ENCODE measurements around the gene TBC1D17.
A peak's percentile ranks its signal among the peaks of the same experiment; 100 is the strongest.

The TBC1D17 gene

DNA sequence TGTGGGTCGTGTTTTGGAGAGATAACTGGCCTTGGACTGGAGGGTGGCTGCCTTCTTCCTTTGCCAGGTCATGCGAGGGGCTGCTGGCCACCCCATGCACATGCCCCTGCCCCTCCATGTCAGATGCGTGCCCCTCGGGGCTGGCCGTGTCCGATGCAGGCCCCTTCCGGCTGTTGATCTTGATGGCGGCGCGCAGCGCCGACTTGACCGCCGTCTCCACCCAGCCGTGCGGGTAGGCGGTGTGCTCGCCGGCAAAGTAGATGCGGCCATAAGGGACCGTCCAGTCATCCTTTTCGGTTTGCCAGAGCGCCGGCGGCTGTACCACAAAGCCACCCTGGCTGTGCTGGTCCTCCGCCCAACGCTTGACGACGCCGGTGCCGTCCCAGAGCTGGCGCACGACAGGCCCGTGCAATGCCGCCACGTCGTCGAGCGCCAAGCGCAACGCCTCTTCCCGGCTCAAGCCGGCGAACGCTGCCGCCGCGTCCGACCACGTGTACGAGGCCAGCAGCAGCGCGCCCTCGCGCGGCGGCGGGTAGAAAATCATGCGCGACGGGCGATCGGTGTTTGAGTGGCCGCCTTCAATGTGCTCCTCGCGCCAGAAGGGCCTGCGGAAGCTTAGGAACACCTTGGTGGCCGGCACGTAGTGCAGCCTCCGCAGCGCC is 12.3 kb downstream of the TBC1D17 start:
- H3K79me2 ChIP-seq (ENCODE audit: low read length) = peaks cover 23% of the 10 kb centered on the region
- no peaks in the 10 kb centered on the region for H3K9me3 ChIP-seq (ENCODE audit: insufficient read depth, low read length)
- H3K36me3 ChIP-seq (replicated peaks; ENCODE audit: low read depth, low read length) = peaks cover 58% of the 10 kb centered on the region
- peaks cover 69% of the 10 kb centered on the region for H3K4me1 ChIP-seq (ENCODE audit: low read length)
- no peaks in the 10 kb centered on the region for H3K27me3 ChIP-seq (ENCODE audit: low read depth, low read length)
- H3K27ac ChIP-seq (ENCODE audit: low read length) = peak overlapping the region; percentile 78
- peaks cover 41% of the 10 kb centered on the region for H4K20me1 ChIP-seq (ENCODE audit: insufficient read depth, low read length)
- H2AFZ ChIP-seq (ENCODE audit: low read depth, low read length) = no peak overlapping the region
- H3K4me3 ChIP-seq (ENCODE audit: low read length) = no peak overlapping the region; the same call in 1 of the 2 replicates
- TF ChIP-seq, protein P1, sequence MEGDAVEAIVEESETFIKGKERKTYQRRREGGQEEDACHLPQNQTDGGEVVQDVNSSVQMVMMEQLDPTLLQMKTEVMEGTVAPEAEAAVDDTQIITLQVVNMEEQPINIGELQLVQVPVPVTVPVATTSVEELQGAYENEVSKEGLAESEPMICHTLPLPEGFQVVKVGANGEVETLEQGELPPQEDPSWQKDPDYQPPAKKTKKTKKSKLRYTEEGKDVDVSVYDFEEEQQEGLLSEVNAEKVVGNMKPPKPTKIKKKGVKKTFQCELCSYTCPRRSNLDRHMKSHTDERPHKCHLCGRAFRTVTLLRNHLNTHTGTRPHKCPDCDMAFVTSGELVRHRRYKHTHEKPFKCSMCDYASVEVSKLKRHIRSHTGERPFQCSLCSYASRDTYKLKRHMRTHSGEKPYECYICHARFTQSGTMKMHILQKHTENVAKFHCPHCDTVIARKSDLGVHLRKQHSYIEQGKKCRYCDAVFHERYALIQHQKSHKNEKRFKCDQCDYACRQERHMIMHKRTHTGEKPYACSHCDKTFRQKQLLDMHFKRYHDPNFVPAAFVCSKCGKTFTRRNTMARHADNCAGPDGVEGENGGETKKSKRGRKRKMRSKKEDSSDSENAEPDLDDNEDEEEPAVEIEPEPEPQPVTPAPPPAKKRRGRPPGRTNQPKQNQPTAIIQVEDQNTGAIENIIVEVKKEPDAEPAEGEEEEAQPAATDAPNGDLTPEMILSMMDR (IDR thresholded peaks at IDR 0.05; ENCODE audit: low read depth, low read length) = no peak
- TF ChIP-seq EZH2phosphoT487 (IDR thresholded peaks at IDR 0.05; ENCODE audit: low read depth) = no peak
- H3K4me2 ChIP-seq (ENCODE audit: low read length) = peak overlapping the region; percentile 56
- H3K9ac ChIP-seq (ENCODE audit: low read length) = no peak overlapping the region

DNA sequence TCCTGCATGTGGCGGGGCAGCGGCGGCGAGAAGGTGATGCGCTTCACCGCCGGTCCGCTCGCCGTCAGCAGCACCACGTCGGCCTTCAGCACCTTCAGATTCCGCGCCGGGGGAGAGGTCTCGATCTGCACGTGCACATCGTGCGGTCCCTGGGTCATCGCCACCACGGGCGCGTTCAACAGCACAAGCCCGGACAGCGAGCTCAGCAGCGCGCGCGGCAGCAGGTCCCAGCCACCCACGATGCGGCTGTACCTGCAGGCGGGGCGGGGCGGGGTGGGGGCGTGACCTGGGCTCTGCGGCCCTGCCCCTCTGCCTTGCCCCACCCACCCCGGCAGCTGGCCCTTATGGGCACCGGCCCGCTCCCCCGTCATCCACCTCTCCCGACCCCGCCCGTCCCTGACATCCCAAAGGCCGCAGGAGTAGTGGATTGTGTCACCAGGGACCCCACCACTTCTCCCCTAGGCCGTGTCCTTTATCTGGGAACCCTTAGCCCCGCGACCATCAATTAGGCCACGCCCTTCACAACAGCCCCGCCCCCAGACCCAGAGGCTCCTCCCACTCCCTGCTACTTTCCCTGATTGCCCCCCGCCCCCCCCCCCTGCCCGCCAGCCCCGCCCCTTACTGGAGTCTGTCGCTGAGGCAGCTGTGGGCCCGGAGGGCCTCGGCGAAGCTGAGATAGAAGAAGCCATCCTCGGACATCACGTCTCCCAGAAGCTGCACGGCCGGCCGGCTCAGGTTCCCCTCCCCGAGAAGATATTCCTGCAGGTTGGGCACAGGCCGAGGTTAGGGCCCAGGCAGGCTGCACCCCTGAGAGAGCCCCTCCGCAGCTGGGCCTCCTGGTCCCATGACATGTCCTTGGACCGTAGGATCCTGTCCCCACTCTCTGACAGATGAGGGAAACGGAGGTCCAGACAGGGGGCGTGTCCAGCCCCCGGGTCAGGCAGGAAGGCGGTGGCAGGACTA is 13.1 kb downstream of the TBC1D17 start:
- H3K27me3 ChIP-seq (ENCODE audit: low read depth, low read length) = no peaks in the 10 kb centered on the region
- no peak overlapping the region; the same call in 1 of the 2 replicates for H3K4me3 ChIP-seq (ENCODE audit: low read length)
- peaks cover 65% of the 10 kb centered on the region for H3K36me3 ChIP-seq (replicated peaks; ENCODE audit: low read depth, low read length)
- H2AFZ ChIP-seq (ENCODE audit: low read depth, low read length) = no peak overlapping the region
- H3K9ac ChIP-seq (ENCODE audit: low read length) = no peak overlapping the region
- H4K20me1 ChIP-seq (ENCODE audit: insufficient read depth, low read length) = peaks cover 41% of the 10 kb centered on the region
- no peaks in the 10 kb centered on the region for H3K9me3 ChIP-seq (ENCODE audit: insufficient read depth, low read length)
- H3K27ac ChIP-seq (ENCODE audit: low read length) = peak overlapping the region; percentile 28; the same call in 1 of the 2 replicates
- peaks cover 76% of the 10 kb centered on the region for H3K4me1 ChIP-seq (ENCODE audit: low read length)
- TF ChIP-seq, protein P1 (IDR thresholded peaks at IDR 0.05; ENCODE audit: low read depth, low read length) = no peak
- no peak for TF ChIP-seq EZH2phosphoT487 (IDR thresholded peaks at IDR 0.05; ENCODE audit: low read depth)
- H3K4me2 ChIP-seq (ENCODE audit: low read length) = peak overlapping the region; percentile 16; the same call in 1 of the 2 replicates
- peaks cover 31% of the 10 kb centered on the region for H3K79me2 ChIP-seq (ENCODE audit: low read length)

DNA sequence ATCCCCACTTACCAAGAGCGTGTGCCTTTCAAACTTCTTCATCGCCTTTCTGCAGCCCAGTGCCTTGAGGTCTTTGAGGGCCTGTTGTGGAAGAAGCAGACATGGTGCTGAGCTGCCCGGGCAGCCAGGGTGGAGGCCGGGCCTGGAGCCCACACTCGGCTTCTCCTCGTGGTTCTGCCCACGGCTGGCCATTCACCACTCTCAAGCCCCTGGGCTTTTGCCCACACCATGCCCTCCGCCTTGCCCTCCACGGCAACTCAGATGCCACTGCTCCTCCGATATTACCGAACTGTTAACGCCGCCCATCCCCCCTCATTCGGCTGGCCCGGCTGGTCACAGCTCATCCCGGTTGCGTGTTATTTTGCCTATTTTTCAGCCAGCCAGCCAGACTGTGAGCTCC is 13.9 kb downstream of the TBC1D17 start:
- Histone ChIP-seq H3K9me3 (ENCODE audit: insufficient read depth, low read length) (no peaks in the 10 kb centered on the region), H3K36me3 (replicated peaks; ENCODE audit: low read depth, low read length) (peaks cover 69% of the 10 kb centered on the region), H2AFZ (ENCODE audit: low read depth, low read length) (no peak overlapping the region), H4K20me1 (ENCODE audit: insufficient read depth, low read length) (peaks cover 41% of the 10 kb centered on the region), H3K4me1 (ENCODE audit: low read length) (peaks cover 76% of the 10 kb centered on the region), H3K4me2 (ENCODE audit: low read length) (peak overlapping the region; percentile 16; the same call in 1 of the 2 replicates), H3K9ac (ENCODE audit: low read length) (no peak overlapping the region), H3K27me3 (ENCODE audit: low read depth, low read length) (no peaks in the 10 kb centered on the region), H3K27ac (ENCODE audit: low read length) (peak overlapping the region; percentile 28), H3K4me3 (ENCODE audit: low read length) (no peak overlapping the region), H3K79me2 (ENCODE audit: low read length) (peaks cover 39% of the 10 kb centered on the region)
- no peak for TF ChIP-seq EZH2phosphoT487 (IDR thresholded peaks at IDR 0.05; ENCODE audit: low read depth)
- TF ChIP-seq, protein P1 (IDR thresholded peaks at IDR 0.05; ENCODE audit: low read depth, low read length) = no peak

- Histone ChIP-seq H3K4me2 (ENCODE audit: low read length) (peak overlapping the region; percentile 57), H3K9me3 (ENCODE audit: insufficient read depth, low read length) (no peaks in the 10 kb centered on the region), H3K4me1 (ENCODE audit: low read length) (peaks cover 74% of the 10 kb centered on the region), H3K79me2 (ENCODE audit: low read length) (peaks cover 44% of the 10 kb centered on the region), H3K27me3 (ENCODE audit: low read depth, low read length) (no peaks in the 10 kb centered on the region), H2AFZ (ENCODE audit: low read depth, low read length) (no peak overlapping the region), H3K27ac (ENCODE audit: low read length) (peak overlapping the region; percentile 87), H3K36me3 (replicated peaks; ENCODE audit: low read depth, low read length) (peaks cover 66% of the 10 kb centered on the region), H3K9ac (ENCODE audit: low read length) (peak overlapping the region; percentile 50; the same call in 1 of the 2 replicates), H4K20me1 (ENCODE audit: insufficient read depth, low read length) (peaks cover 41% of the 10 kb centered on the region), H3K4me3 (ENCODE audit: low read length) (peak overlapping the region; percentile 64)
- no peak for TF ChIP-seq EZH2phosphoT487 (IDR thresholded peaks at IDR 0.05; ENCODE audit: low read depth)
- TF ChIP-seq, protein P1 (IDR thresholded peaks at IDR 0.05; ENCODE audit: low read depth, low read length) = no peak
Measured at GRCh38 chr19:49892716-49893115, 15.2 kb downstream of the TBC1D17 start.
